ENCODE results near the gene GAS2.

Gene GAS2

GRCh38 chr11:22792497-22792896, 126.1 kb downstream of the GAS2 start:
- peak; percentile 14 to 36 for DNase-seq

- no peak for DNase-seq
Measured at GRCh38 chr11:22795914-22796313, 129.5 kb downstream of the GAS2 start.

- DNase-seq, result no peak
Measured at GRCh38 chr11:22797047-22797446, 130.6 kb downstream of the GAS2 start.

GRCh38 chr11:22798901-22799300, 132.5 kb downstream of the GAS2 start:
- DNase-seq, result no peak

- no peak for DNase-seq
Measured at GRCh38 chr11:22800482-22800881, 134.1 kb downstream of the GAS2 start.

GRCh38 chr11:22802861-22803260, 136.4 kb downstream of the GAS2 start:
- DNase-seq, result no peak

- DNase-seq, result no peak
Measured at GRCh38 chr11:22807391-22807790, 141.0 kb downstream of the GAS2 start.

- peak; percentile 49 to 76 for DNase-seq
Measured at GRCh38 chr11:22807855-22808570, 141.6 kb downstream of the GAS2 start.

- no peak for DNase-seq
Measured at GRCh38 chr11:22808571-22809197, 142.3 kb downstream of the GAS2 start.

- no peak for DNase-seq
Measured at GRCh38 chr11:22809893-22810292, 143.5 kb downstream of the GAS2 start.

- DNase-seq, result no peak
Measured at GRCh38 chr11:22822203-22822602, 155.8 kb downstream of the GAS2 start.

- peak in 1 of 2 experiments; percentile 8 for DNase-seq
Measured at GRCh38 chr11:22828373-22828772, 162.0 kb downstream of the GAS2 start.

- peak; percentile 81 to 84 for DNase-seq
Measured at GRCh38 chr11:22829231-22830081, 163.0 kb downstream of the GAS2 start, which contains the start of gene SVIP. TSS of gene SVIP (minus strand) at chr11:22829801. CDS start at chr11:22829748, 53 bp downstream.

- DNase-seq, result no peak
Measured at GRCh38 chr11:22830082-22830414, 163.6 kb downstream of the GAS2 start.

GRCh38 chr11:22832315-22833015, 166.1 kb downstream of the GAS2 start:
- DNase-seq, result no peak

GRCh38 chr11:22846726-22847125, 180.3 kb downstream of the GAS2 start:
- no peak for DNase-seq

GRCh38 chr11:22851477-22851876, 185.1 kb downstream of the GAS2 start:
- no peak for DNase-seq

- no peak for DNase-seq
Measured at GRCh38 chr11:22859756-22860155, 193.3 kb downstream of the GAS2 start.

GRCh38 chr11:22860241-22860640, 193.8 kb downstream of the GAS2 start, which contains the start of gene CCDC179:
TSS of gene CCDC179 (minus strand) at chr11:22860474. CDS start at chr11:22860421, 53 bp downstream.
- DNase-seq, result no peak

Measured in AML-193 (cell line).